Amniotic epithelial cell (primary cell): ENCODE data around the gene AKR1C4.
"Not testable (repeated sequence)": the region's sequence is repeated elsewhere in the genome, so short reads cannot be mapped to it uniquely, and the experiment has no call there.

Experiments used
- DNase-seq: peaks from one replicate; pipeline ENCODE4 v3.0.0-alpha.2; 2010; ENCODE audit warnings: low read depth

AKR1C4 gene

DNA sequence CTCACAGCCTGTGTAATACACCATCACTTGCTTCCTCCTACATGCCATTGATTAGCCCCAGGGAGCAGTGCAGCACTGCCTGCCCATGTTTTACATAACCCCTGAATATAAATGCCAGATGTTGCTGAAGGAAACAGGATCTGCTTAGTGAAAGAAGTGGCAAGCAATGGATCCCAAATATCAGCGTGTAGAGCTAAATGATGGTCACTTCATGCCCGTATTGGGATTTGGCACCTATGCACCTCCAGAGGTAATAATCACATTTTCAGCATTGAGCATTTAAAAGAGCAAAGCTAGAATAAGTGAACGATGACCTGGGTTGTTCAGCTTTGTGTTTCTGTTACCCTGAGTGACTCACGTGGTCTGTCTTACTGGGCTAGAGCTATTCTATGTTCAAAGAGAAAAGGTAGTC, at the start of gene AKR1C4:
TSS of gene AKR1C4 (plus strand) at position 136 of the 412 bp plus-strand sequence. CDS start at position 167, 31 bp downstream.
- no peak for DNase-seq

DNA sequence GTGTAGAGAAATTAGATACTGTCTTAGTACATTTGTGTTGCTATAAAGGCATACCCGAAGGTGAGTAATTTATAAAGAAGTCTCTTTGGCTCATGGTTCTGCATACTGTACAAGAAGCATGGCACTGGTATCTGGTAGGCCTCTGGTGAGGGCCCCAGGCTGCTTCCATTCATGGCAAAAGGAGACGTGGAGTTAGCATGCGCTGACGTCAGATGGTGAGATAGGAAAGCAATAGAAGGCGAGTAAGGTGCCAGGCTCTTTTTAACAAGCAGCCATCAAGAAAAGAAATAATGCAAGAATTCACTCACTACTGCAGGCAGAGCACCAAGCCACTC, 49.8 kb upstream of the AKR1C4 start:
- DNase-seq: no peak

DNA sequence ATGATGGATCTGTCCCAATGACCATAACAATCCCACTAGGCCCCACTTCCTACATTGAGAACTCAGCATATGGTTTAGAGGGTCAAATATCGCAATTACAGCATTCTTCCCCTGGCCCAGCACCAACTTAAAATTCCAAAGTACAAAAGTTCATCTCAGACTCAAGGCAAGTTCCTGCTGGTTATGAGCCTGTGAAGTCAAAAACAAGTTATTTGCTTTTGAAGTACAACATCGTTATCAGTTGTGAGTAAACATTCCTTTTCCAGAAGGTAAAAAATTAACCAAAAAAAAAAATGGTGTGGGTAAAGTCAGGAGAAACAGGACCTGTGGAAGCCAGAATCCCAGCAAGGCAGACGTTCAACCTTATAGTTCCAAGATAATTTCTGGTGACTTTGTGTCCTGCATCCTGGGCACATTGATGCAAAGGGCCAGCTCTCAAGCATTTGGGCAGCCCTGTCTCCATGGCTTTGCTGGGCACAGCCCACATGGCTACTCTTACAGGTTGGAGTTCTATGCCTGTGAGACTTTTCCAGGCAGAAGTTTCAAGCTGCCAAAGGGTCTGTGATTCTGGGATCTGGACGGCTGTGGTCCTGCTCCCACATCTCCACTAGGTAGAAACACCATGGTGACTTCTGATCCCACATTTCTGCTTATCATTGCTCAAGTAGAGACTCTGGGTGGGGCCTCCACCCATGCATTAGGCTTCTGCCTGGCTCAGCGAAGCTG, 49.2 kb upstream of the AKR1C4 start:
- no peak for DNase-seq

DNA sequence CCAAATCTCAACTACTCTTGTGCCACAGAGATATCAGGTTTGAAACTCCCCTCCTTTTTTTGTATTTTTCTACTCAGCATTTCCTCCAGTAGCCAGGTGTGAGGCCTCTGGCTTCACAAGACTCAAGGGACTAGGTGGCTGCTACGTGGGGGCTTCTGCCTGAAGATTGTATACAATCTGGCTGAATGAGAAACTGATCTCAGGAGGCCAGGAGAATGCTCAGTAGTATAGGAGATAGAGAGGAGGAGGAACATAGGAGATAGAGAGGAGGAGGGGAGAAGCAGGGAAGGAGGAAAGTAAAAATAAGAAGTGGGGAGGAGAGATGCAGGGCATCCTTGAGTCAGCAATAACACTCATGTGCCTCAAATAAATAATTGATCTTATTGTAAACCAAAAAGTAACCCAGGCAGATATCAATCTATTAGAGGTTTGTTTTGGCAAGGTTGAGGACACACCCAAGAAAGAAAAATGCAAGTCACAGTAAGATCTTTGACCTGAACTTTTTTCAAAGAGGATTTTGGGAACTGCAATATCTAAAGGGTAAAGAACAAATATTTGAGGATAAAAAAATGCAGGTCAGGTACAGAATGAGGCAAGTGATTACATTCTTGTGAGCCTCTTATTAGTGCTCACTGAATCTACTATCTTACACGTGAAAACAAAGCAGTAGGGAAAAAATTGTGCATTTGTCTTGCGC, 48.5 kb upstream of the AKR1C4 start:
- no peak for DNase-seq

DNA sequence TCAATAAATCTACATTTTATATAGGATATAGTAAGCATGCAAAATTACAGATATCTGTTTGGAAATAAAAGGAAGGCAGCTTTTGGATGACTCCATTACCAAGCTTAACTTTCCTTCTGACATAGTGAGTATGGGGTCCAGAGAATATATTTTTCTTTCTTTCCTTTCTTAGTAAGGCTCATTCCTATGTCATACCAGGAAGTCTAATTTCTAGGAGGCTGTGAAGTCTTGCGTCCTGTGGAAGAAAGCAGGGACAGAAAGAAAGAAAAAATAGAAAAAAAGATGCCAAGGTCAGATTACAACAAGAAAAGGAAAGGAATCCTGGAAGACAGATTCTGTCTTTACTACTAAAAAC, 48.0 kb upstream of the AKR1C4 start:
- no peak for DNase-seq

DNA sequence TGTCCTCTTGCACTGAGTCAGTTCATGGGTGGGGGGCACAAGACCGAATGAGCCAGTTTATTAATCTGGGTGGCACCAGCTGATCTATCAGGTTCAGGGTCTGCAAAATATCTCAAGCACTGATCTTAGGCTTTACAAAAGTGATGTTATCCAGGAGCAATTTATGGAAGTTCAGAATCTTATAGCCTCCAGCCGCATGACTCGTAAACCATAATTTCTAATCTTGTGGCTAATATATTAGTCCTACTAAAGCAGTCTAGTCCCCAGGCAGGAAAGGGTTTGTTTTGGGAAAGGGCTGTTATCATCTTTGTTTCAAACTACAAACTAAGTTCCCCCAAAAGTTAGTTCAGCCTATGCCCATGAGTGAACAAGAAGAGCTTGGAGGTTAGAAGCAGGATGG, 45.6 kb upstream of the AKR1C4 start:
- DNase-seq: no peak

DNA sequence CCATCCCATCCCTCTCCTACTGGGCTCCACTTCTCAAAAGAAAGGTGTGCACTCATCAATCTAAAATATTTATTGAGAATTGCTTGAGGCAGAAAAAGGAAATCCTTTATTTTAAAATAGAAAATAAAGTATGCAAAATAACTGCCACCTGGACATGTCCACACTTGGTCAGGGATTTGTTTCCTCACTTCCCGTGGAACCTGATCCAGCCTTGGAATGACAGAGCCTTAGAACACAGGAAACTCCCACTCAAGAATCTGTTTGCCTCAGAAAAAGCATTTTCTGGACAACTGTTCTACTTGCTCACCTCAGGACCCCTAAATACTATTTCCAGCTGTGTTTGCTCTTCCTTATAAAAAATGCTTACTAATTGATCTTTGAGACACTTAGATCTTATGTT, 40.7 kb upstream of the AKR1C4 start:
- no peak for DNase-seq

DNA sequence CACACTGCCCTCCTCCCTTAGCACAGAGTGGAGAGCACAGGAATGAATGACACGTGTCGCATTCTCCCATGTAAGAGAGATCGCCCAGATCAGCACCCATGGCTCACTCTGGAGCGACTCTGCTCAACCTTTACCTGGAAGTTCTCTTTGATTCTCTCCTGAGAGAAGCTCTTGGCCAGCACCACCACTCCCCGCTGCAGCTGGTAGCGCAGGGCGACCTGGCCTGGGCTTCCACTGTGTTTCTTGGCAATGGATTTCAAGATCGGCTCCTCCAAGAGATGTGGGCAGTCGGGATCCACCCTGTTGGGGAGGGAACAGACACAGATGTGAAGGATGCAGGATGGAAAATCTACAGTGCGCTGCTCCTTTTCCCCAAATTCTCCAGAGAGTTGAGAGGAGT, 39.1 kb upstream of the AKR1C4 start:
- no peak for DNase-seq

DNA sequence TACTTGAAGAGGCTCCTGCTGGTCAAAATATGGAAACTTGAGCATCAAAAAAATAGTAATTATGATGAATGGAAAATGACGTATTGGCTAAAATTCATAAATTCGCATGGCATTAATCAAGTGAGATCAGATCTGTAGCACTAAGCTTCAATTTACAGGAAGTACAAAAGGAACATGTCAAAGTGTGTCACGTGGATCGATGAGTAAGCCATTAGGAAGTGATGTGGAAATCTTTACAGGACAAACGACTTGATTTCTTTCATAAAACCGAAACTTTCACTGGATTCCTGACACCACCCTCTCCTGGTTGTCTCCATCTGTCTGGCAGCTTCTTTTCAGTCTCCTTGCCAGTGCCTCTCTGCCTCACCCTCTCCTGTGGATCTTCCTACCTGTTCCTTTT, 37.5 kb upstream of the AKR1C4 start:
- no peak for DNase-seq

DNA sequence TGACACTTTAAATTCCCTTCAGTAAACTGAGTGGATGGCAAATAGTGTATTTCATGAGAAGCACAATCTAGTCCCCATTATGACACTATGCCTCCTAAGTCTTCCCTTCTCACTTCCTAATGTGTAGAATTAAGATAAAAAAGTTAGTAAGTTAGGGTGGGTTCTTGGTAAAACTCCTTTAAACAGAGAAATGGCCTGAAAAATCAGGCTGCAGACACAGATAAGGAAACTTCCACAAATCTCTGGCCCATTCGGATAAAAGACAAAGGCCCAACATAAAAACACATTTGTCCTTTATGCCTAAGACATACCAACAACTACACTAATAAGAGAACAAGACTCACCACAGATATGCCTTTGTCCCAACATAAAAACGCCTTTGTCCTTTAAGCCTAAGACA, 33.1 kb upstream of the AKR1C4 start:
- no peak for DNase-seq

DNA sequence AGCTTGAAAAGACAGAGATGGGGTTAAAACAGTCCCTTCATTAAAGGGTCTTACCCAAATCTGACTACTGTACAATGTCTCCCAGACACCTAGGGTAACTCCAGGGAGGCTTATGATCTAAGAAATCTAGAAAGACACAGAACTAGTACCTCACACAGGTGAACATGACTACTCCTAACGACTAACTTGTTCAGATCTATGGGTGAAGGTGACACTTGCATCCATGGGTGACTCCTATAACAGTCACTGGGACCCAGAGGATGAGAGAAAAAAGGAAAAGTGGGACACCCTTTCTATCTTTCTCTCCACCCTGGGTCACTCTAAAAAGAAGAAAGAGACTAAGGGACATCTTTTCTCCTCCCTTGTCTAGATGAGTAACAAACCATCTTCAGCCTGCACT, 30.9 kb upstream of the AKR1C4 start:
- peak; percentile 17 for DNase-seq

DNA sequence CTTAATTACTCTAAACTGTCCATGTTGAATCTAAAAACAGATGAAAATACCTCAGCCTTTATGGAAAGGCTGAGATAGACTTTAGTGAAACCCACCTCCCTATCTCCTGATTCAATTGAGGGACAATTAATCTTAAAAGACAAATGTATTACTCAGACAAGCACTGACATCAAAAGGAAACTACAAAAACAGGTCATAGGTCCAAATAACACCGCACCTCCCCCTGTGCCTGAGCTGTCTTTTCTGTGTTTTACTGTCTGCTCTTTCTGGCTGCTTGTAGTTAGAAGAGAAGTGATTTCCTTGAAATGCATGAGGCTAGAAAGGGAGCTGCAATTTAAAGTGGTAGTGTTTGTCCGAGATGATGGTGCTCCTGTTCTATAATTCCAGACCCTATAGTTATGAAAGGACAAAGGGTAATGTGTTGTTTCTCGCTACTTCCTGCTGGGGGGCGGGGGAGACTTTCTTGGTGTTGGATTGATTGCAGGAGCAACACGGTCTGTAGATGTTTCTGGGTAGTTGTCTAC, 27.7 kb upstream of the AKR1C4 start:
- DNase-seq: no peak

DNA sequence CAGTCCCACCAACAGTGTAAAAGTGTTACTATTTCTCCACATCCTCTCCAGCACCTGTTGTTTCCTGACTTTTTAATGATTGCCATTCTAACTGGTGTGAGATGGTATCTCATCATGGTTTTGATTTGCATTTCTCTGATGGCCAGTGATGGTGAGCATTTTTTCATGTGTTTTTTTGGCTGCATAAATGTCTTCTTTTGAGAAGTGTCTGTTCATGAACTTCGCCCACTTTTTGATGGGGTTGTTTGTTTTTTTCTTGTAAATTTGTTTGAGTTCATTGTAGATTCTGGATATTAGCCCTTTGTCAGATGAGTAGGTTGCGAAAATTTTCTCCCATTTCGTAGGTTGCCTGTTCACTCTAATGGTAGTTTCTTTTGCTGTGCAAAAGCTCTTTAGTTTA, 21.1 kb upstream of the AKR1C4 start:
- DNase-seq: not testable (repeated sequence)

DNA sequence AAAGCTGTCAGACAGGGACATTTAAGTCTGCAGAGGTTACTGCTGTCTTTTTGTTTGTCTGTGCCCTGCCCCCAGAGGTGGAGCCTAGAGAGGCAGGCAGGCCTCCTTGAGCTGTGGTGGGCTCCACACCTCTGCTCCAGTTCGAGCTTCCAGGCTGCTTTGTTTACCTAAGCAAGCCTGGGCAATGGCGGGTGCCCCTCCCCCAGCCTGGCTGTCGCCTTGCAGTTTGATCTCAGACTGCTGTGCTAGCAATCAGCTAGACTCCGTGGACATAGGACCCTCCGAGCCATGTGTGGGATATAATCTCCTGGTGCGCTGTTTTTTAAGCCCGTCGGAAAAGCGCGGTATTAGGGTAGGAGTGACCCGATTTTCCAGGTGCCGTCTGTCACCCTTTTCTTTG, 16.1 kb upstream of the AKR1C4 start:
- DNase-seq: not testable (repeated sequence)

DNA sequence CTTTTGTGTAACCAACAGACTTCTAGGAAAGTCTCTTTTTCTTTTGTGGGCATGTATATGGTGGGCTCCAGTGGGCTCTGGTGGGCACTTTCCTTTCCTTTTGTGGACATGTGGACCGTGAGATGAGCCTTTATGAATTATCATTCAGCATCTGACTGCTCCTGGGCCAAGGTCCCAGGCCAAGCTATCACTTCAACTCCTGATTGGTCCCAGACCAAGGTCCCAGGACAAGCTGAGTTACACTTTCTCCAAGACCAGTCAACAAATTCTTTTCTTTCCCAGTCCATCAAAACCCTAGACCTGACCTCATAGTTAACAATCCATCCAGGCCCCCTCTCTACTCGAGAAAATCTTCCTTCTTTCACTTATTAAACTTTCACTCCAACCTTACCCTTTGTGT, 12.7 kb upstream of the AKR1C4 start:
- no peak for DNase-seq

DNA sequence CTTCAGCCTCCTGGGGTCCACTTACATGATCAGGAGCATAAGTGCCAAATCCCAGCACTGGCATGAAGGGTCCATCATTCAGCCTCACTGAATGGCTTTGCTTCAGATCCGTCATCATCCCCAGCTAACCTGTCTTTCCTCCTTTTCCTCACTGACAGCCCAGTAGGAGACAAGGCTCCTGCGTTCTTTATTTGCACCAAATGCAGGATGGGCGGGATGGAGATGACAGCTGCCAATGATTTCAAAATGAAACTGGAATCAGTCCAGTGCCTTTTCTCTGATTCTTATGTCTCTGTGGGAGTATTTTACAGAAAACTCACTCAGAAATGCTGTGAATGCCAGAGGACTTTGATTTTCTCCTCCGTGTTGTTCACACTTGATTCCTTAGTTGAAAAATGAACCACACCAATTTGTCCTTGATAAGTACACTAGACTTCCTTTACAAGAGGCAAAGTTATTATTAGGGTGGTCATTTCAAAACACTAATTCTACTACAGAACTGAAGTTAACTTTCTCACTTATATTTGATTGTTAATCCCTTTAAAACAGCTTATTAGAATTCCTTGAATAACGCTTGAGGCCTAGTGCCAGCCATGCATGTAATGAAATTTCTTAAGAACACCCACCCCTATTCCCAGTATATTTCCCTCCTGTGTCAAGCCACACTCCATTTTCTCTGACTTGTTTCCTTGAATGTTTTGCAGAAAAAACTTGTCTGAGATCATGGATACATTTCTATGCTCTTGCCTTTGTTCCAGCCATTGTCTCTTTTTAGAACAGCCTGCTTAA, 11.5 kb upstream of the AKR1C4 start, which contains the start of gene AKR1C8:
TSS of gene AKR1C8 (minus strand) at position 164 of the 789 bp plus-strand sequence. CDS start at position 118, 46 bp downstream.
- DNase-seq: no peak

DNA sequence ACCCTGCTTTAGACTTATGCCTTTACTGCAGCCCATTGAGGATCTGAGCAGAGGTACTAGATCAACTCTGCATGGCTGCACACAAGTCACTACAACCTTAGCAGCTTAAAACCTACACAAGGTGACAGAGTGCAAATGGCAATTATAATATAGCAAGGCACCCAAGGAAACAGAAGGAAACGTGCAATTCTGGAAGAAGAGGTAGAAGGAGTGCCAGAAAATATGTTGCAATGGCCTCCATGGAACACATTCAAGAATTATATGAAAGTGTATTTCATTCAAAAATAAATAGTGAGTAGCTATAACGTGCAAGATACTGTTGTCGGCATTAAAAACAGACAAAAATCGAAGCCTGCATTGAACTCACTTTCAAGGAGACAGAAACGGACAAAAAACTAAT, 8.8 kb upstream of the AKR1C4 start:
- no peak for DNase-seq

DNA sequence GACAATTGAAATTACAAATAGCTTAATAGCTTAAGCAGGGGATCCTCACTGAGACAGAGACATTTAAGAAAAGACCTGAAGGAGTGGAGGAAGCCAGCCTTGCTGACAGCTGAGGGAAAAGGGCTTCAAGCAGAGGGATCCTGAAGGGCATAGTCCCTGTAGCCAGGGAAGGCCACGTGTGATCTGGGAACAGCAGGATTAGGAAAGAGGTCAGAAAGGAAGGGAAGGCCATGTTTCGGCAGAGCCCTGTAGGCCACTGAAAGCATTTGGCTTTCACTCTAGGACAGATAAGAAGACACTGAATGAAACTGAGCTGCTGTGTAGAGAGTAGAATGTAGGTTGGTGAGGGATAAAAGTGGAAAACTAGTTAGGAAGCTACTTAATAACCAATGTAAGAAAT, 8.3 kb upstream of the AKR1C4 start:
- no peak for DNase-seq

DNA sequence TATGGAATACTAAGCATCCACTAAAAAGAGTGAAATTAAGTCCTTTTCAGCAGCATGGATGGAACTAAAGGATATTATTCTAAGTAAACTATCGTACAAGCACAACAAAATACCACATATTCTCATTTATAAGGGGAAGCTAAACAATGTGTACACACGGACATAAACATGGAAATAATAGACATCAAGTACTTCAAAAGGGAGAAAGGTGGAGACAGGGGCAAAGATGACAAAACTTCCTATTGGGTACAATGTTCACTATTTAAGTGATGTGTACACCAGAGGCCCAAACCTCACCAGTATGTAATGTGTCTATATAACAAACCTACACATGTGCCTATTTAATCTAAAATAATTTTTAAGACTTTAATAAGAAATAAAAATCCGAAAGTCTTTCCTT, 2.2 kb upstream of the AKR1C4 start:
- no peak for DNase-seq

DNA sequence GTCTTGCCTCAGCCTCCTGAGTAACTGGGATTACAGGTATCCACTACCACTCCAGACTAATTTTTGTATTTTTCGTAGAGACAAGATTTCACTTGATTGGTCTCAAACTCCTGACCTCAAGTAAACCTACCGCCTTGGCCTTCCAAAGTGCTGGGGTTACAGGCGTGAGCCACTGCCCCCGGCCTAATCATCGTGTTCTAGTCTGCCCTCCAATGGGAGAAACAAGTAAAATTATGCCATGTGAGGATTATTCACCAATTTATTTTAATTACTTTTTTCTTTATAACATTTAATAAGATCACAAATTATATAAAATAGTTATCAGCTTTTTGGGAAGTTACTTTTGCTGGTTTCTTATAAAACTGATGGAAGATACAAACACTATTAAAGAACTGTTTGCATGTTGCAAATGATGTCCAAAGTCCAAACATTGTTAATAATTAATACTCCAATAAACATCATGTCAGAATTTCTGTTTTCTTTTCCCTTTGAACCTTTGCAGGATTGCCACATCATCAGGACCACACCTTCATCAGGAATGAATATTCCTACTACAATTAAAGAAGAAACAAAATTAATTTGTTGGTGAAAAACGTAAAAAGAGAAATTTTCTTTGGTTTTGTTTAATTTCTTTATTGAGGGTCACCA, 786 bp upstream of the AKR1C4 start:
- DNase-seq: no peak

DNA sequence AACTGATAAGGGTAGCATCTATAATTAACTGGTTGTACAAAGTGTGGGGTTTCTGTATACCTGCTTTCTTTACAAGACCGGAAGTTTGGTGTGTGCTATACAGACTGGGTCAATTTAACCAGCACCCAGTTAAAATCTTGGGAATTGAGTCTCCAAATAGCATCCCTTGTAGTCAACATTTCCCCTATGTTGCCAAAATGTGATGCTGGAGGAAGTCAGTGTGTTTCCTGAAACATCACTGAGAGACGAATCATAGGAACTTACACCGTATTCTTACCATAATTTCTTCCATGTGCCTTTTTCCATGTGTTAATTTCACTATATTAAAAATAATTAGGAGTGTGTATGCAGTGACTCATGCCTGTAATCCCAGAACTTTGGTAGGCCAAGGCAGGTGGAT, 1.7 kb downstream of the AKR1C4 start:
- no peak for DNase-seq

DNA sequence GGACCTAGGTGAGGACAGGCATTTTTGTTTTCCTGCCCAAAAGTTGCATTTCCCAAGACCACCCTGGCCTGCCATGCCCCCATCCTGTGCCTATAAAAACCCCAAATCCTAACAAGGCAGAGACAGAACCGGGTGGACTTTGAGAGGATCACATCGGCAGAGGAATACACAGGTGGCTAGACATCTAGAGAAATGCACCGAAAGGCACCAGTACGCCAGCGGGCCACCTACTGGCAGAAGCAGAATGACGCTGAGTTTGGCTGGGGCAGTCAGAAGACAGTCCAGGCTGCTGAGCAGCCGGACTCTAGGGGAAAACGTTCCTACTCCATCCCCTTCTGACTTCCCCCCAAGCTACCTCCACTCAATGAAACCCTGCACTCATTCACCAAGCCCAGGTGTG, 2.8 kb downstream of the AKR1C4 start:
- no peak for DNase-seq
